Measurements from ENCODE around the gene MAP4K2. TPM values are rescaled to one million over a fixed set of nuclear protein-coding genes. Genes with fewer than 3 reads are reported as not detected.
"Not testable (repeated sequence)": the region's sequence is repeated elsewhere in the genome, so short reads cannot be mapped to it uniquely, and the experiment has no call there.

The MAP4K2 gene
- total and polyA plus RNA-seq, 2 of the 13 experiments (the other 11 are each of a cell fraction or from before 2014, with no cell fraction given) = 8.3 to 17.6 TPM

- TF ChIP-seq ZNF280B (CRISPR knock-in tag; IDR thresholded peaks at IDR 0.05; ENCODE audit: borderline replicate concordance) = no peak
- no peak for TF ChIP-seq JUN (CRISPR knock-in tag; IDR thresholded peaks at IDR 0.05)
These were observed 44.1 kb upstream of the MAP4K2 start (continued) for GRCh38 chr11:64846998-64847666.

- not testable (repeated sequence) for DNase-seq (ENCODE audit: low spot score); H2AFZ ChIP-seq (ENCODE audit: low read length); FAIRE-seq; BruUV-seq (replicated peaks); H3K9me3 ChIP-seq (ENCODE audit: low read length); H3K79me2 ChIP-seq (ENCODE audit: insufficient read depth, low read length); H3K9ac ChIP-seq (ENCODE audit: insufficient read depth, low read depth, low read length); H3K27ac ChIP-seq (ENCODE audit: extremely low read length, insufficient read depth, low read length); H3K27me3 ChIP-seq (ENCODE audit: control insufficient read depth in 1 of 2, insufficient read depth in 2 of 2, low read length in 2 of 2); H3K4me2 ChIP-seq (ENCODE audit: low read depth, low read length); H3K36me3 ChIP-seq (replicated peaks in 1 of 2; ENCODE audit: control insufficient read depth in 1 of 2, insufficient read depth in 2 of 2, low read length in 2 of 2); H3K4me3 ChIP-seq (replicated peaks in 1 of 3; ENCODE audit: insufficient read depth in 1 of 3, low read depth in 2 of 3, low read length in 3 of 3); ATAC-seq; H4K20me1 ChIP-seq (ENCODE audit: insufficient read depth, low read length)
- peaks cover 77% of the 10 kb centered on the region for H3K4me1 ChIP-seq (ENCODE audit: insufficient read depth, low read length)
- CTCF ChIA-PET (ENCODE audit: low intra/inter-chr PET ratio, low total read pairs) = interaction anchor here (2.1 to 4.5 kb wide), 2 partner anchors 33 to 48 kb away, joined by 6 to 72 read pairs; partner anchors contain the start of gene EHD1
- WGBS (ENCODE audit: low lambda C conversion rate) = 24% methylated on average over 5 of the region's 8 CpGs
- TF ChIP-seq KDM1A (CRISPR knock-in tag; IDR thresholded peaks at IDR 0.05) = 0 out of 2 replicates have a peak, but pooled peaks have one; percentile 59
- TF ChIP-seq ZMYM3 (CRISPR knock-in tag; IDR thresholded peaks at IDR 0.05) = peak; percentile 81
- TF ChIP-seq NRL (CRISPR knock-in tag; IDR thresholded peaks at IDR 0.05; ENCODE audit: borderline replicate concordance) = 0 out of 2 replicates have a peak, but pooled peaks have one; percentile 43
- TF ChIP-seq ZNF770 (CRISPR knock-in tag; IDR thresholded peaks at IDR 0.05) = peak; percentile 97
- TF ChIP-seq ADNP (CRISPR knock-in tag; IDR thresholded peaks at IDR 0.05) = 0 out of 2 replicates have a peak, but pooled peaks have one; percentile 67
- intact Hi-C loops (cut with micrococcal nuclease; ENCODE audit: unreplicated experiment) = loop anchor here (5.0 to 10.0 kb wide), 3 partner anchors 43 to 152 kb away; partner anchors contain the start of genes BATF2 and MAP4K2
- POLR2A ChIA-PET = interaction anchor here (0.7 to 4.7 kb wide), 8 partner anchors 25 to 1014 kb away, joined by 3 to 30 read pairs (median 4); partner anchors contain the start of genes ARL2, BATF2 and EHD1
- in situ Hi-C loops (cut with HindIII; ENCODE audit: extremely low pct_ligation_motif_present, low pct_unique_long_range_greater_than_20kb) = loop anchor here (5.0 kb wide), 1 partner anchor 47 kb away; no protein-coding TSS in a partner anchor
These were observed 42.7 kb upstream of the MAP4K2 start for GRCh38 chr11:64845776-64846129.
